HG03558 (cell line): ENCODE data around the gene PDIA5.

Experiments used
- ATAC-seq: cut with Tn5 transposase; IDR thresholded peaks from one replicate; pipeline ENCODE4 v1.9.1; 2021; ENCODE audit warnings: moderate number of reproducible peaks; ENCODE audit not compliant: unreplicated experiment; ENCODE audit errors: extremely low read depth

Gene PDIA5

GRCh38 chr3:123039178-123039577 lies 27.6 kb upstream of the PDIA5 start:
- no peak for ATAC-seq

GRCh38 chr3:123042413-123042812 lies 24.4 kb upstream of the PDIA5 start:
- no peak for ATAC-seq

- no peak for ATAC-seq
Measured at GRCh38 chr3:123044981-123045763, 21.7 kb upstream of the PDIA5 start.

- ATAC-seq = no peak
Measured at GRCh38 chr3:123046262-123047061, 20.4 kb upstream of the PDIA5 start.

- no peak for ATAC-seq
Measured at GRCh38 chr3:123047062-123047319, 19.8 kb upstream of the PDIA5 start.

- no peak for ATAC-seq
Measured at GRCh38 chr3:123048480-123049237, 18.2 kb upstream of the PDIA5 start.

- no peak for ATAC-seq
Measured at GRCh38 chr3:123050666-123051065, 16.2 kb upstream of the PDIA5 start.

GRCh38 chr3:123053107-123053506 lies 13.7 kb upstream of the PDIA5 start:
- no peak for ATAC-seq

- no peak for ATAC-seq
Measured at GRCh38 chr3:123054109-123054778, 12.6 kb upstream of the PDIA5 start.

GRCh38 chr3:123054931-123055330 lies 11.9 kb upstream of the PDIA5 start:
- no peak for ATAC-seq

GRCh38 chr3:123055352-123055751 lies 11.5 kb upstream of the PDIA5 start:
- no peak for ATAC-seq

- ATAC-seq = no peak
Measured at GRCh38 chr3:123058505-123058904, 8.3 kb upstream of the PDIA5 start.

- ATAC-seq = no peak
Measured at GRCh38 chr3:123060054-123060453, 6.8 kb upstream of the PDIA5 start.

GRCh38 chr3:123061856-123062255 lies 5.0 kb upstream of the PDIA5 start:
- no peak for ATAC-seq

GRCh38 chr3:123063034-123063433 lies 3.8 kb upstream of the PDIA5 start:
- ATAC-seq = no peak

GRCh38 chr3:123064506-123064905 lies 2.3 kb upstream of the PDIA5 start:
- ATAC-seq = no peak

- ATAC-seq = no peak
Measured at GRCh38 chr3:123064914-123065313, 1.9 kb upstream of the PDIA5 start.

- no peak for ATAC-seq
Measured at GRCh38 chr3:123066599-123066895, 278 bp upstream of the PDIA5 start.

GRCh38 chr3:123067689-123068600 lies 1.1 kb downstream of the PDIA5 start:
- no peak for ATAC-seq
